Right lobe of liver (tissue), 6 donors: Measurements from ENCODE around the gene MYO5A. TPM values are rescaled to one million over a fixed set of nuclear protein-coding genes. Genes with fewer than 3 reads are reported as not detected.

Experiments used
- ATAC-seq, 4 donors: fragments of 200-7000 bp; cut with Tn5 transposase; one replicate each; pipeline ENCODE4 v1.9.1; 2020; ENCODE audit warnings: mild to moderate bottlenecking in 4 of 4, moderate library complexity in 4 of 4
- DNase-seq, 3 donors: peaks; one replicate each; pipeline ENCODE4 v3.0.0-alpha.2; 2020
- H3K27ac ChIP-seq, 3 donors: fragments of 200-600 bp; one replicate each; pipeline ENCODE4 v1.8.0; 2022
- H3K27me3 ChIP-seq, 2 donors: fragments of 200-600 bp; one replicate each; pipeline ENCODE4 v1.8.0; 2022
- H3K36me3 ChIP-seq, 4 donors: fragments of 200-600 bp; sonication (generic) in 1 of 4; one replicate each; pipeline versions ENCODE4 v1.5.1 to v1.8.0; 2017 to 2022; ENCODE audit warnings: control low read depth in 1 of 4
- H3K4me1 ChIP-seq, 4 donors: fragments of 200-600 bp; sonication (generic) in 1 of 4; one replicate each; pipeline versions ENCODE4 v1.5.1 to v1.8.0; 2017 to 2022; ENCODE audit warnings: control low read depth in 1 of 4
- H3K4me3 ChIP-seq, 3 donors: fragments of 200-600 bp; one replicate each; pipeline ENCODE4 v1.8.0; 2022
- H3K9me3 ChIP-seq, 4 donors: fragments of 200-600 bp; sonication (generic) in 1 of 4; one replicate each; pipeline versions ENCODE4 v1.5.1 to v1.8.0; 2017 to 2022; ENCODE audit warnings: control low read depth in 1 of 4
- CTCF ChIP-seq, 4 donors: fragments of 200-600 bp in 3 of 4; fragments of 450-650 bp in 1 of 4; IDR thresholded peaks; one replicate each; pipeline versions ENCODE4 v1.5.1 to v1.8.0; 2016 to 2022; ENCODE audit warnings: antibody characterized with exemption in 4 of 4, mild to moderate bottlenecking in 2 of 4
- POLR2A ChIP-seq: fragments of 450-650 bp; IDR thresholded peaks from one replicate; pipeline ENCODE4 v1.6.1; 2017; ENCODE audit warnings: antibody characterized with exemption, mild to moderate bottlenecking
- WGBS: methylation state at CpG from one replicate; pipeline ENCODE4 v1.1.6; 2018; ENCODE audit warnings: low coverage, low lambda C conversion rate; ENCODE audit not compliant: insufficient coverage; ENCODE audit errors: missing lambda C conversion rate; 5-methylcytosine and 5-hydroxymethylcytosine counted together
- intact Hi-C, 2 donors: fragments of 100-400 bp; cut with DNase I; formaldehyde crosslinking; loops; one replicate each; pipeline versions ENCODE4 v1.11.2 to v1.14.1; 2022
- total RNA-seq, 6 experiments: library from RNA; depleted of rRNA in 2 of 6; stranded (reverse); fragments of >200 nt in 2 of 6; fragmentation: NEBNext Ultra II Directional in 3 of 6; extraction: Animal tissue kit (Norgen Biotek cat#: 25700) in 3 of 6; gene quantifications; one replicate each; pipeline versions ENCODE4 v1.1.0 to v1.2.4, GENCODE V29; 2016 to 2023
- donor health status: DM: no; HTN: yes; CAD: no.
- donor health status: DM: no; HTN: no; CAD: no.
- donor health status: DM: no; HTN: no; CAD: no.
- donor health status: DM: no; HTN: yes; CAD: no.
- donor health status: DM: no; HTN: yes; CAD: no.

The MYO5A gene
- total RNA-seq, 6 experiments from 2014 or later, result 3.2 to 13.3 (median 5.0) TPM

- ATAC-seq (no peak), DNase-seq (no peak)
- intact Hi-C loops, result no loop called here
- TF ChIP-seq CTCF (IDR thresholded peaks at IDR 0.05) (no peak), POLR2A (no peak)
- no peaks in the 10 kb centered on the region for H3K9me3 ChIP-seq
- no peak overlapping the region for H3K27ac ChIP-seq
- H3K4me1 ChIP-seq, result peaks cover 0 to 5% (median 0%) of the 10 kb centered on the region in 4 donors
- H3K36me3 ChIP-seq, result no peaks in the 10 kb centered on the region
- no peak overlapping the region for H3K4me3 ChIP-seq
- H3K27me3 ChIP-seq, result no peaks in the 10 kb centered on the region
- WGBS, result 81% methylated on average over 3 of the region's 3 CpGs
These were observed 184.8 kb downstream of the MYO5A start for GRCh38 chr15:52343831-52344230.

DNA sequence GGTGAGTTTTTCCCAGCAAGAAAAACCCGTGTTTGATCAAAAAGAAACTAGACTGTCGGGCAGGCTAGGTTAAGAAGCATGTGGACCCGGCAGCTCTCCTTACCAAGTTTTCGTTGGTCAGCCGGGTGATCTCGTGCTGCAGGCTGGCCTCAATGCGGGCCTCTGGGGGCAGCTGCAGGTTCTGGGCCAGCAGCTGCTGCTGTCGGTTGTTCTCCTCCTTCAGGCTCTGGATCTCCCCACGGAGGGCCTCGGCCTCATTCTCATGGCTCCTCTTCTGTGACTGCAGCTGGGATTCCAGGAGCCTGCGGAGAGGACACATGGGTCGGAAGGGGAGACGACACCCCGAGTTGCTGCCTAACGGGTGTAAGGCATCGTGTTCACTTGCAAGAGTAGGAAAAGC is 188.6 kb downstream of the MYO5A start:
- DNase-seq, result no peak
- 97% methylated on average over 6 of the region's 16 CpGs for WGBS
- no peak for ATAC-seq
- H3K4me3 ChIP-seq, result no peak overlapping the region
- no peaks in the 10 kb centered on the region for H3K36me3 ChIP-seq
- H3K4me1 ChIP-seq, result peaks cover 0 to 5% (median 0%) of the 10 kb centered on the region in 4 donors
- H3K9me3 ChIP-seq, result no peaks in the 10 kb centered on the region
- no peaks in the 10 kb centered on the region for H3K27me3 ChIP-seq
- intact Hi-C loops, result no loop called here
- H3K27ac ChIP-seq, result no peak overlapping the region
- TF ChIP-seq POLR2A, result no peak
- no peak for TF ChIP-seq CTCF (IDR thresholded peaks at IDR 0.05)

- intact Hi-C loops, result no loop called here
- TF ChIP-seq POLR2A, result no peak
- Histone ChIP-seq H3K36me3 (no peaks in the 10 kb centered on the region), H3K4me3 (no peak overlapping the region), H3K9me3 (no peaks in the 10 kb centered on the region), H3K27me3 (no peaks in the 10 kb centered on the region), H3K27ac (no peak overlapping the region), H3K4me1 (peaks cover 0 to 5% (median 0%) of the 10 kb centered on the region in 4 donors)
- no peak for DNase-seq
- no peak for ATAC-seq
- 100% methylated on average over 1 of the region's 1 CpG for WGBS
These were observed 189.8 kb downstream of the MYO5A start for GRCh38 chr15:52338891-52339290.

DNA sequence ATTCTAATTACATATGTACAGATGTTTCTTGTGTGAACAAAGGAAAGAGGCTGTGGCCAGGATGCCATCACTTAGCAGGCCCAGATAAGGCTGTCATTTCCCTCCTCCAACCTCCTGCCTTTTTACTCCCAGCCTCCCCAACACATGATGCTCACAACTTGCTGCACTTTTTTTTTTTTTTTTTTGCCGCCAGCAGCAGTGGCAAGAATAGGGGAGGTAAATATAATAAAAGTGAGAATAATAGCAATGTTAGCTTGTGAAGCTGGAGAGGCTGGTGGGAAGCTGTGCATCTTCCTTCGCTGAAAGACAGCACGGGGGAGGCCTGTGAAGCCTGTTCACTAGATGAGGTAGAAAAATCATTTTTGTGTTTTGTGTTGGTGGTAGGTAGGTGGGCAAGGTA is 190.6 kb downstream of the MYO5A start:
- intact Hi-C loops, result no loop called here
- H3K4me1 ChIP-seq, result peaks cover 0 to 5% (median 0%) of the 10 kb centered on the region in 4 donors
- 85% methylated on average over 3 of the region's 3 CpGs for WGBS

More for the DNA sequence above, 190.6 kb downstream of the MYO5A start:
- TF ChIP-seq CTCF (IDR thresholded peaks at IDR 0.05) (no peak), POLR2A (no peak)
- H3K27me3 ChIP-seq, result no peaks in the 10 kb centered on the region
- no peak overlapping the region for H3K4me3 ChIP-seq
- no peak overlapping the region for H3K27ac ChIP-seq
- no peak for ATAC-seq
- no peak for DNase-seq
- H3K36me3 ChIP-seq, result no peaks in the 10 kb centered on the region
- H3K9me3 ChIP-seq, result no peaks in the 10 kb centered on the region
